ENCODE measurements around the gene DCST1. TPM values are rescaled to one million over a fixed set of nuclear protein-coding genes. Genes with fewer than 3 reads are reported as not detected.

Gene DCST1
- total and polyA plus RNA-seq, 2 of the 13 experiments (the other 11 are each of a cell fraction or from before 2014, with no cell fraction given) = 0.04 TPM; not detected in 1

- BruUV-seq (replicated peaks) = no TSS peak
- no peak for DNase-seq (ENCODE audit: low spot score)
- Histone ChIP-seq H3K4me1 (ENCODE audit: insufficient read depth, low read length) (peaks cover 64% of the 10 kb centered on the region), H3K27ac (ENCODE audit: extremely low read length, insufficient read depth, low read length) (no peak overlapping the region), H3K79me2 (ENCODE audit: insufficient read depth, low read length) (no peaks in the 10 kb centered on the region), H3K36me3 (replicated peaks in 1 of 2; ENCODE audit: control insufficient read depth in 1 of 2, insufficient read depth in 2 of 2, low read length in 2 of 2) (no peaks in the 10 kb centered on the region), H2AFZ (ENCODE audit: low read length) (no peak overlapping the region), H4K20me1 (ENCODE audit: insufficient read depth, low read length) (no peaks in the 10 kb centered on the region), H3K27me3 (ENCODE audit: control insufficient read depth in 1 of 2, insufficient read depth in 2 of 2, low read length in 2 of 2) (peaks cover 0 to 6% of the 10 kb centered on the region in 2 experiments; a peak in 2 of 5 replicates), H3K4me3 (replicated peaks in 1 of 3; ENCODE audit: insufficient read depth in 1 of 3, low read depth in 2 of 3, low read length in 3 of 3) (no peak overlapping the region), H3K9me3 (ENCODE audit: low read length) (no peaks in the 10 kb centered on the region), H3K4me2 (ENCODE audit: low read depth, low read length) (no peak overlapping the region), H3K9ac (ENCODE audit: insufficient read depth, low read depth, low read length) (no peak overlapping the region)
- in situ Hi-C loops (cut with HindIII; ENCODE audit: extremely low pct_ligation_motif_present, low pct_unique_long_range_greater_than_20kb) (no loop called here), intact Hi-C loops (cut with micrococcal nuclease; ENCODE audit: unreplicated experiment) (no loop called here)
- WGBS (ENCODE audit: low lambda C conversion rate) = 79% methylated on average over 9 of the region's 9 CpGs
- no peak for ATAC-seq
- no peak for TF ChIP-seq TCF7 (IDR thresholded peaks at IDR 0.05; ENCODE audit: low read depth)
- TF ChIP-seq ZFP1 (CRISPR knock-in tag; IDR thresholded peaks at IDR 0.05) = no peak
- no peak for TF ChIP-seq TEAD3 (CRISPR knock-in tag; optimal IDR thresholded peaks at IDR 0.05; ENCODE audit: borderline replicate concordance)
- no peak for TF ChIP-seq ZNF296 (CRISPR knock-in tag; conservative IDR thresholded peaks at IDR 0.05)
- no peak for TF ChIP-seq HNRNPLL (IDR thresholded peaks at IDR 0.05; ENCODE audit: low read depth, low read length, poor library complexity, severe bottlenecking)
- TF ChIP-seq NCOA5 (CRISPR knock-in tag; IDR thresholded peaks at IDR 0.05) = no peak
- no peak for TF ChIP-seq HDAC6 (IDR thresholded peaks at IDR 0.05; ENCODE audit: low read depth, low read length)
- TF ChIP-seq SRY (CRISPR knock-in tag; IDR thresholded peaks at IDR 0.05) = no peak
- TF ChIP-seq ZNF207 (IDR thresholded peaks at IDR 0.05; ENCODE audit: borderline replicate concordance) = no peak
- no peak for TF ChIP-seq ZNF556 (CRISPR knock-in tag; IDR thresholded peaks at IDR 0.05; ENCODE audit: borderline replicate concordance)
- no peak for TF ChIP-seq MBD4 (IDR thresholded peaks at IDR 0.05; ENCODE audit: borderline replicate concordance, low read length)
- ChIA-PET CTCF (ENCODE audit: low intra/inter-chr PET ratio, low total read pairs) (no interaction called here), POLR2A (interaction anchor here (1.3 to 1.6 kb wide), 2 partner anchors 20 to 80 kb away, joined by 3 to 4 read pairs; no protein-coding TSS in a partner anchor)
- FAIRE-seq = no peak
These were observed 9.3 kb upstream of the DCST1 start for GRCh38 chr1:155024315-155024714.

- no peak for ATAC-seq
- no TSS peak for BruUV-seq (replicated peaks)
- intact Hi-C loops (cut with micrococcal nuclease; ENCODE audit: unreplicated experiment) (no loop called here), in situ Hi-C loops (cut with HindIII; ENCODE audit: extremely low pct_ligation_motif_present, low pct_unique_long_range_greater_than_20kb) (no loop called here)
- H3K27ac ChIP-seq (ENCODE audit: extremely low read length, insufficient read depth, low read length) = no peak overlapping the region
- no peak for FAIRE-seq
- peaks cover 2 to 22% of the 10 kb centered on the region in 2 experiments; a peak in 4 of 5 replicates for H3K27me3 ChIP-seq (ENCODE audit: control insufficient read depth in 1 of 2, insufficient read depth in 2 of 2, low read length in 2 of 2)
- H3K4me1 ChIP-seq (ENCODE audit: insufficient read depth, low read length) = peaks cover 76% of the 10 kb centered on the region
- no peaks in the 10 kb centered on the region for H3K36me3 ChIP-seq (replicated peaks in 1 of 2; ENCODE audit: control insufficient read depth in 1 of 2, insufficient read depth in 2 of 2, low read length in 2 of 2)
- ChIA-PET POLR2A (interaction anchor here (0.8 to 1.6 kb wide), 2 partner anchors 54 to 82 kb away, joined by 4 read pairs; no protein-coding TSS in a partner anchor), CTCF (ENCODE audit: low intra/inter-chr PET ratio, low total read pairs) (no interaction called here)
- no peak overlapping the region for H3K9ac ChIP-seq (ENCODE audit: insufficient read depth, low read depth, low read length)
- no peak overlapping the region for H3K4me3 ChIP-seq (replicated peaks in 1 of 3; ENCODE audit: insufficient read depth in 1 of 3, low read depth in 2 of 3, low read length in 3 of 3)
- H3K9me3 ChIP-seq (ENCODE audit: low read length) = no peaks in the 10 kb centered on the region
- no peak for DNase-seq (ENCODE audit: low spot score)
- H2AFZ ChIP-seq (ENCODE audit: low read length) = no peak overlapping the region
- no peaks in the 10 kb centered on the region for H4K20me1 ChIP-seq (ENCODE audit: insufficient read depth, low read length)
- WGBS (ENCODE audit: low lambda C conversion rate) = 35% methylated on average over 4 of the region's 9 CpGs
- no peaks in the 10 kb centered on the region for H3K79me2 ChIP-seq (ENCODE audit: insufficient read depth, low read length)
- peak overlapping the region; percentile 33; the same call in 1 of the 2 replicates for H3K4me2 ChIP-seq (ENCODE audit: low read depth, low read length)
- TF ChIP-seq SOX5 (CRISPR knock-in tag; IDR thresholded peaks at IDR 0.05; ENCODE audit: borderline replicate concordance) = no peak
- no peak for TF ChIP-seq ATRX (CRISPR knock-in tag; IDR thresholded peaks at IDR 0.05; ENCODE audit: borderline replicate concordance)
- TF ChIP-seq SMC3 (IDR thresholded peaks at IDR 0.05; ENCODE audit: low read length) = no peak
- TF ChIP-seq SMAD3 (CRISPR knock-in tag; IDR thresholded peaks at IDR 0.05) = no peak
- TF ChIP-seq ZNF263 (CRISPR knock-in tag; IDR thresholded peaks at IDR 0.05) = no peak
- no peak for TF ChIP-seq BORCS8-MEF2B (CRISPR knock-in tag; IDR thresholded peaks at IDR 0.05)
- no peak for TF ChIP-seq ZNF839 (CRISPR knock-in tag; IDR thresholded peaks at IDR 0.05; ENCODE audit: borderline replicate concordance)
- no peak for TF ChIP-seq TAF15 (IDR thresholded peaks at IDR 0.05; ENCODE audit: low read depth, low read length, poor library complexity, severe bottlenecking)
- TF ChIP-seq ZNF770 (CRISPR knock-in tag; IDR thresholded peaks at IDR 0.05) = no peak
- TF ChIP-seq ZNF607 (CRISPR knock-in tag; IDR thresholded peaks at IDR 0.05; ENCODE audit: borderline replicate concordance) = no peak
These were observed 7.5 kb upstream of the DCST1 start for GRCh38 chr1:155026154-155026553.
